HUES64 (cell line): ENCODE measurements around the gene TRIP12.

ENCODE experiments used
- H3K27ac ChIP-seq: 2 replicates; pipeline ENCODE4 v1.7.0; 2013; ENCODE audit warnings: low read depth, low read length, inconsistent platforms
- H3K27me3 ChIP-seq: 2 replicates; pipeline ENCODE4 v1.6.1; 2013; ENCODE audit warnings: mild to moderate bottlenecking, low read length; ENCODE audit not compliant: insufficient read depth
- H3K36me3 ChIP-seq: 2 replicates; pipeline ENCODE4 v1.6.1; 2013; ENCODE audit warnings: mild to moderate bottlenecking, low read length; ENCODE audit not compliant: insufficient read depth
- H3K4me1 ChIP-seq: 2 replicates; pipeline ENCODE4 v1.6.1; 2013; ENCODE audit warnings: mild to moderate bottlenecking, low read length, moderate library complexity; ENCODE audit not compliant: insufficient read depth
- H3K4me3 ChIP-seq: 2 replicates; pipeline ENCODE4 v1.5.1; 2013; ENCODE audit warnings: mild to moderate bottlenecking, low read length, moderate library complexity
- H3K9ac ChIP-seq: 2 replicates; pipeline ENCODE4 v1.6.1; 2013; ENCODE audit warnings: mild to moderate bottlenecking, low read depth, low read length
- H3K9me3 ChIP-seq: 2 replicates; pipeline ENCODE4 v1.6.1; 2013; ENCODE audit warnings: low read depth, low read length; ENCODE audit not compliant: insufficient read depth
- WGBS: fragments of 150-250, 120-280 bp; methylation state at CpG from one replicate; pipeline ENCODE4 v1.1.7; 2013; ENCODE audit warnings: missing lambda C conversion rate; 5-methylcytosine and 5-hydroxymethylcytosine counted together

Gene TRIP12

GRCh38 chr2:229831805-229832509 is 89.9 kb downstream of the TRIP12 start:
- Histone ChIP-seq H3K4me3 (no peak overlapping the region), H3K27me3 (no peaks in the 10 kb centered on the region), H3K36me3 (peaks cover 71% of the 10 kb centered on the region), H3K27ac (no peak overlapping the region), H3K9me3 (no peaks in the 10 kb centered on the region), H3K4me1 (no peaks in the 10 kb centered on the region), H3K9ac (no peak overlapping the region)
- WGBS = 96% methylated on average over 3 of the region's 3 CpGs

GRCh38 chr2:229825476-229825875 is 96.3 kb downstream of the TRIP12 start:
- peaks cover 74% of the 10 kb centered on the region for H3K36me3 ChIP-seq

GRCh38 chr2:229821316-229821715 is 100.5 kb downstream of the TRIP12 start:
- Histone ChIP-seq H3K4me1 (no peaks in the 10 kb centered on the region), H3K4me3 (no peak overlapping the region), H3K36me3 (peaks cover 66% of the 10 kb centered on the region), H3K9me3 (no peaks in the 10 kb centered on the region), H3K27me3 (no peaks in the 10 kb centered on the region), H3K9ac (no peak overlapping the region), H3K27ac (no peak overlapping the region)
- 99% methylated on average over 3 of the region's 3 CpGs for WGBS

More at GRCh38 chr2:229825476-229825875, 96.3 kb downstream of the TRIP12 start:
- H3K27ac ChIP-seq = no peak overlapping the region
- no peaks in the 10 kb centered on the region for H3K27me3 ChIP-seq
- no peaks in the 10 kb centered on the region for H3K9me3 ChIP-seq
- 75% methylated on average over 1 of the region's 1 CpG for WGBS
- H3K4me1 ChIP-seq = no peaks in the 10 kb centered on the region
- no peak overlapping the region for H3K9ac ChIP-seq
- no peak overlapping the region for H3K4me3 ChIP-seq

GRCh38 chr2:229818230-229818629 is 103.6 kb downstream of the TRIP12 start:
- Histone ChIP-seq H3K4me3 (no peak overlapping the region), H3K36me3 (peaks cover 70% of the 10 kb centered on the region), H3K27me3 (no peaks in the 10 kb centered on the region), H3K9me3 (no peaks in the 10 kb centered on the region), H3K4me1 (no peaks in the 10 kb centered on the region), H3K9ac (no peak overlapping the region), H3K27ac (no peak overlapping the region)
- WGBS = 94% methylated on average over 3 of the region's 3 CpGs

- 0 out of 2 replicates have a peak, but pooled peaks cover 4% of the 10 kb centered on the region for H3K4me1 ChIP-seq
- H3K27ac ChIP-seq = no peak overlapping the region
- peaks cover 77% of the 10 kb centered on the region for H3K36me3 ChIP-seq
Measured at GRCh38 chr2:229815858-229816257, 106.0 kb downstream of the TRIP12 start.

GRCh38 chr2:229815342-229815741 is 106.5 kb downstream of the TRIP12 start:
- Histone ChIP-seq H3K36me3 (peaks cover 82% of the 10 kb centered on the region), H3K4me1 (0 out of 2 replicates have a peak, but pooled peaks cover 4% of the 10 kb centered on the region), H3K27ac (no peak overlapping the region), H3K27me3 (no peaks in the 10 kb centered on the region), H3K4me3 (no peak overlapping the region), H3K9me3 (no peaks in the 10 kb centered on the region), H3K9ac (no peak overlapping the region)
- WGBS = 97% methylated on average over 4 of the region's 4 CpGs

More at GRCh38 chr2:229815858-229816257, 106.0 kb downstream of the TRIP12 start:
- 97% methylated on average over 1 of the region's 1 CpG for WGBS
- Histone ChIP-seq H3K9me3 (no peaks in the 10 kb centered on the region), H3K27me3 (no peaks in the 10 kb centered on the region), H3K9ac (no peak overlapping the region), H3K4me3 (no peak overlapping the region)

- H3K4me3 ChIP-seq = no peak overlapping the region
- WGBS = 95% methylated on average over 3 of the region's 3 CpGs
- H3K27me3 ChIP-seq = no peaks in the 10 kb centered on the region
- 0 out of 2 replicates have a peak, but pooled peaks cover 4% of the 10 kb centered on the region for H3K4me1 ChIP-seq
- no peaks in the 10 kb centered on the region for H3K9me3 ChIP-seq
- H3K27ac ChIP-seq = no peak overlapping the region
- no peak overlapping the region for H3K9ac ChIP-seq
- peaks cover 91% of the 10 kb centered on the region for H3K36me3 ChIP-seq
Measured at GRCh38 chr2:229810786-229811185, 111.0 kb downstream of the TRIP12 start.

GRCh38 chr2:229805559-229805958 is 116.2 kb downstream of the TRIP12 start:
- no peak overlapping the region for H3K4me3 ChIP-seq
- 93% methylated on average over 6 of the region's 6 CpGs for WGBS
- no peaks in the 10 kb centered on the region for H3K27me3 ChIP-seq
- H3K4me1 ChIP-seq = no peaks in the 10 kb centered on the region
- no peak overlapping the region for H3K9ac ChIP-seq
- H3K36me3 ChIP-seq = peaks cover 98% of the 10 kb centered on the region
- no peaks in the 10 kb centered on the region for H3K9me3 ChIP-seq
- H3K27ac ChIP-seq = no peak overlapping the region

- 66% methylated on average over 5 of the region's 5 CpGs for WGBS
Measured at GRCh38 chr2:229802785-229803184, 119.0 kb downstream of the TRIP12 start.

GRCh38 chr2:229800997-229801754 is 120.6 kb downstream of the TRIP12 start:
- Histone ChIP-seq H3K9me3 (no peaks in the 10 kb centered on the region), H3K36me3 (peaks cover 96% of the 10 kb centered on the region), H3K27ac (no peak overlapping the region), H3K4me1 (no peaks in the 10 kb centered on the region), H3K27me3 (no peaks in the 10 kb centered on the region), H3K4me3 (no peak overlapping the region), H3K9ac (no peak overlapping the region)

More at GRCh38 chr2:229802785-229803184, 119.0 kb downstream of the TRIP12 start:
- Histone ChIP-seq H3K9me3 (no peaks in the 10 kb centered on the region), H3K27ac (no peak overlapping the region), H3K36me3 (peaks cover 96% of the 10 kb centered on the region), H3K4me1 (no peaks in the 10 kb centered on the region), H3K27me3 (no peaks in the 10 kb centered on the region), H3K4me3 (no peak overlapping the region), H3K9ac (no peak overlapping the region)

- no peaks in the 10 kb centered on the region for H3K9me3 ChIP-seq
- 98% methylated on average over 3 of the region's 5 CpGs for WGBS
- no peak overlapping the region for H3K9ac ChIP-seq
- H3K4me1 ChIP-seq = no peaks in the 10 kb centered on the region
- no peak overlapping the region for H3K27ac ChIP-seq
- no peak overlapping the region for H3K4me3 ChIP-seq
- peaks cover 97% of the 10 kb centered on the region for H3K36me3 ChIP-seq
- H3K27me3 ChIP-seq = no peaks in the 10 kb centered on the region
Measured at GRCh38 chr2:229798446-229799155, 123.2 kb downstream of the TRIP12 start.
